Neural cell (in vitro differentiated cells): ENCODE results near the gene PTPRG. TPM values are rescaled to one million over a fixed set of nuclear protein-coding genes. Genes with fewer than 3 reads are reported as not detected.

Experiments
- H2AFZ ChIP-seq: fragments of 200-600, 300-800 bp; sonication (generic), shearing (Covaris generic); 2 replicates; pipeline ENCODE4 v1.6.0; 2014; ENCODE audit warnings: low read depth, mild to moderate bottlenecking, antibody characterized with exemption, low read length, moderate library complexity
- H3F3A ChIP-seq: fragments of 200-600 bp; shearing (Covaris generic); 2 replicates; pipeline ENCODE4 v1.6.1; 2016; ENCODE audit warnings: mild to moderate bottlenecking, moderate library complexity, mixed read lengths, antibody characterized with exemption, low read length; ENCODE audit not compliant: insufficient read depth, poor library complexity, severe bottlenecking
- H3K27ac ChIP-seq: fragments of 200-600, 300-800 bp; sonication (generic), shearing (Covaris generic); 2 replicates; pipeline ENCODE4 v1.5.1; 2014; ENCODE audit warnings: mild to moderate bottlenecking, low read length, moderate library complexity
- H3K27me3 ChIP-seq: fragments of 300-800, 200-600 bp; sonication (generic), shearing (Covaris generic); 2 replicates; pipeline ENCODE4 v1.6.0; 2014; ENCODE audit warnings: mild to moderate bottlenecking, low read depth, low read length, moderate library complexity; ENCODE audit not compliant: insufficient read depth
- H3K36me3 ChIP-seq: fragments of 300-800, 200-600 bp; sonication (generic), shearing (Covaris generic); 2 replicates; pipeline ENCODE4 v1.5.1; 2014; ENCODE audit warnings: mild to moderate bottlenecking, antibody characterized with exemption, low read length, moderate library complexity; ENCODE audit not compliant: insufficient read depth
- H3K4me2 ChIP-seq: fragments of 300-800, 200-600 bp; sonication (generic), shearing (Covaris generic); 2 replicates; pipeline ENCODE4 v1.6.0; 2014; ENCODE audit warnings: mild to moderate bottlenecking, low read length
- H3K4me3 ChIP-seq: fragments of 300-800, 200-600 bp; sonication (generic), shearing (Covaris generic); 2 replicates; pipeline ENCODE4 v1.5.1; 2014; ENCODE audit warnings: mild to moderate bottlenecking, low read length, moderate library complexity
- H3K79me2 ChIP-seq: fragments of 200-600 bp; shearing (Covaris generic); replicated peaks from 2 replicates; pipeline ENCODE4 v1.6.0; 2014; ENCODE audit warnings: mild to moderate bottlenecking, low read length, moderate library complexity; ENCODE audit not compliant: insufficient read depth
- H3K9ac ChIP-seq: fragments of 300-800, 200-600 bp; sonication (generic), shearing (Covaris generic); 2 replicates; pipeline ENCODE4 v1.6.1; 2016; ENCODE audit warnings: mild to moderate bottlenecking, low read length, mixed read lengths
- H3K9me2 ChIP-seq: fragments of 200-600 bp; shearing (Covaris generic); 2 replicates; pipeline ENCODE4 v1.6.1; 2016; ENCODE audit warnings: mild to moderate bottlenecking, low read length, mixed read lengths; ENCODE audit not compliant: insufficient read depth
- H3K9me3 ChIP-seq: fragments of 200-600, 300-800 bp; sonication (generic), shearing (Covaris generic); 2 replicates; pipeline ENCODE4 v1.6.1; 2016; ENCODE audit warnings: mild to moderate bottlenecking, mixed run types, low read length, moderate library complexity, mixed read lengths
- H4K20me1 ChIP-seq: fragments of 200-600 bp; shearing (Covaris generic); 2 replicates; pipeline ENCODE4 v1.6.1; 2016; ENCODE audit warnings: mild to moderate bottlenecking, mixed run types; ENCODE audit not compliant: insufficient read depth
- CTCF ChIP-seq: fragments of 450-650 bp; IDR thresholded peaks from 2 replicates; pipeline ENCODE4 v1.5.1; 2014; ENCODE audit warnings: antibody characterized with exemption, mild to moderate bottlenecking, moderate library complexity; ENCODE audit not compliant: poor library complexity, severe bottlenecking
- EP300 ChIP-seq: fragments of 450-650 bp; conservative IDR thresholded peaks from 2 replicates; pipeline ENCODE4 v1.6.1; 2014; ENCODE audit warnings: antibody characterized with exemption, mild to moderate bottlenecking, moderate library complexity; ENCODE audit not compliant: poor library complexity, severe bottlenecking
- EZH2 ChIP-seq: fragments of 200-600, 300-800 bp; shearing (Covaris generic), sonication (generic); IDR thresholded peaks from 2 replicates; pipeline ENCODE4 v1.6.1; 2014; ENCODE audit warnings: antibody characterized with exemption, low read length, borderline replicate concordance, mild to moderate bottlenecking; ENCODE audit not compliant: insufficient read depth, poor library complexity, severe bottlenecking
- MXI1 ChIP-seq: fragments of 450-650 bp; conservative IDR thresholded peaks from 2 replicates; pipeline ENCODE4 v1.6.1; 2014; ENCODE audit warnings: antibody characterized with exemption, mild to moderate bottlenecking; ENCODE audit not compliant: poor library complexity, severe bottlenecking
- POLR2AphosphoS5 ChIP-seq: IDR thresholded peaks from 2 replicates; pipeline ENCODE4 v1.6.1; 2012
- RAD21 ChIP-seq: fragments of 450-650 bp; conservative IDR thresholded peaks from 2 replicates; pipeline ENCODE4 v1.6.1; 2014; ENCODE audit warnings: antibody characterized with exemption, mild to moderate bottlenecking, moderate library complexity
- REST ChIP-seq: IDR thresholded peaks from 2 replicates; pipeline ENCODE4 v1.6.1; 2012; ENCODE audit warnings: borderline replicate concordance
- SMC3 ChIP-seq: fragments of 450-650 bp; conservative IDR thresholded peaks from 2 replicates; pipeline ENCODE4 v1.6.1; 2014; ENCODE audit warnings: antibody characterized with exemption, mild to moderate bottlenecking, moderate library complexity; ENCODE audit not compliant: poor library complexity
- TAF1 ChIP-seq: IDR thresholded peaks from 2 replicates; pipeline ENCODE4 v1.6.1; 2012; ENCODE audit warnings: low read depth
- polyA plus RNA-seq: library from polyadenylated mRNA; depleted of rRNA; stranded (reverse); fragments of >200 nt; gene quantifications from 2 replicates; pipeline ENCODE4 v1.2.3, GENCODE V29; 2014

Gene PTPRG
- polyA plus RNA-seq, 1 donor from 2014 or later: 33.1 TPM

- Histone ChIP-seq H3K9me2 (no peaks in the 10 kb centered on the region), H3K9me3 (no peaks in the 10 kb centered on the region), H3K4me3 (no peak overlapping the region), H3K27ac (peak overlapping the region; percentile 71), H3K4me2 (no peak overlapping the region), H3K27me3 (no peaks in the 10 kb centered on the region), H3K79me2 (no peaks in the 10 kb centered on the region), H3K9ac (no peak overlapping the region), H4K20me1 (no peaks in the 10 kb centered on the region), H3F3A (no peaks in the 10 kb centered on the region), H3K36me3 (no peaks in the 10 kb centered on the region), H2AFZ (no peak overlapping the region)
- TF ChIP-seq EZH2 (no peak), REST (peak; percentile 100), SMC3 (no peak), POLR2AphosphoS5 (peak; percentile 71), EP300 (peak; percentile 92)
These were observed 414.6 kb downstream of the PTPRG start for GRCh38 chr3:61975936-61976335.

DNA sequence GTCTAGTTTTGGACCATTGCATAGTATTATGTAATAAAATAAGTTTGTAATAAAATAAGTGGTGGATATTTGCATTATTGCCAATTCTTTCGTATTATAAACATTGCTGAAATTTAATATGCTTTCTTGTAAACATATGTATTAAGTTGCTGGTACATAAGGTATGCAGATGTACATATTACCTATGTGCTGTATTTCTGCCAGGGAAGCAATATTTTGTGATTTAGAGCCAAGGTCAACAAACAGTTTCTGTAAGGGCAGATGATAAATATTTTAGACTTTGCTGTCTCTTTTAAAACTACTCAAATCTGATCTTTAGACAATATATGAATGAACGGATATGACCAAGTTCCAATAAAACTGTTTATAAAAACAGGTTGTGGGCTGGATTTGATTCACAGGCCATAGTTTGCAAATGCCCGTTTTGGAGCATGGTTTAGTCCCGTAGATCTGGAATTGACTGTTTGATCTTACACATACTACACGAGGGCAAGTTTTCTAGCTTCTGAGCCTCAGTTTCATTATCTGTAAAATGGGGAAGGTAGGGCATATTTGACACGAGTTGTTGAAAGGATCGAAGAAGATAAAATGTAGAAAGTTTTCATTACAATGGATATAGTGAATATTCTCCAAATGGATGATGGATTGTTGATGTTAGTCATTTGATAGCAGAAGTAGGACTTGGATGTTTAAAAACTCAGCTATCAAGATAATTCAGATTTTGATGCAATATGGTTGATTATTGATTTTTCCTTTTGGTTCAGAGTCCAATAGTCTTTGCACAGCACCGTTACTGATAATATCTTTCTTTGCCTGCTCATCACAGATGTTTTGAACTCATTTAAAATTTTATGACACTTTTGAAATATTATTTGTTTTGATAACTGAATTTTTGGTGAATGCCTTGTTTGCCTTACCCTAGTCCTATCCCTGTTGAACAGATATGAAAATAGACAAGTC is 417.4 kb downstream of the PTPRG start:
- Histone ChIP-seq H3K9ac (no peak overlapping the region), H3K9me2 (no peaks in the 10 kb centered on the region), H2AFZ (no peak overlapping the region), H3K27me3 (no peaks in the 10 kb centered on the region), H3K9me3 (no peaks in the 10 kb centered on the region), H3K79me2 (no peaks in the 10 kb centered on the region), H3F3A (no peaks in the 10 kb centered on the region), H3K27ac (no peak overlapping the region), H3K4me2 (no peak overlapping the region), H4K20me1 (no peaks in the 10 kb centered on the region), H3K4me3 (no peak overlapping the region), H3K36me3 (no peaks in the 10 kb centered on the region)
- no peak for TF ChIP-seq EP300
- no peak for TF ChIP-seq TAF1
- TF ChIP-seq SMC3: no peak
- no peak for TF ChIP-seq MXI1
- no peak for TF ChIP-seq POLR2AphosphoS5
- TF ChIP-seq EZH2: no peak

- Histone ChIP-seq H3K9ac (no peak overlapping the region), H3K27ac (no peak overlapping the region), H3K79me2 (no peaks in the 10 kb centered on the region), H3K36me3 (no peaks in the 10 kb centered on the region), H3K9me2 (no peaks in the 10 kb centered on the region), H3K9me3 (no peaks in the 10 kb centered on the region), H3K4me3 (no peak overlapping the region), H3K27me3 (no peaks in the 10 kb centered on the region), H2AFZ (no peak overlapping the region), H3F3A (no peaks in the 10 kb centered on the region), H3K4me2 (no peak overlapping the region), H4K20me1 (no peaks in the 10 kb centered on the region)
- no peak for TF ChIP-seq EZH2
- no peak for TF ChIP-seq RAD21
- TF ChIP-seq CTCF: no peak
- no peak for TF ChIP-seq TAF1
- TF ChIP-seq REST: no peak
- no peak for TF ChIP-seq EP300
- no peak for TF ChIP-seq SMC3
- TF ChIP-seq POLR2AphosphoS5: no peak
- TF ChIP-seq MXI1: no peak
These were observed 418.3 kb downstream of the PTPRG start for GRCh38 chr3:61979638-61980037.
